Middle frontal gyrus (tissue), 1 donor: ENCODE data around the gene BMPR1B.

Source experiments
- DNase-seq: peaks from one replicate; pipeline ENCODE4 v3.0.0-alpha.2; 2015; ENCODE audit warnings: low spot score; ENCODE audit errors: extremely low spot score

Gene BMPR1B

DNA sequence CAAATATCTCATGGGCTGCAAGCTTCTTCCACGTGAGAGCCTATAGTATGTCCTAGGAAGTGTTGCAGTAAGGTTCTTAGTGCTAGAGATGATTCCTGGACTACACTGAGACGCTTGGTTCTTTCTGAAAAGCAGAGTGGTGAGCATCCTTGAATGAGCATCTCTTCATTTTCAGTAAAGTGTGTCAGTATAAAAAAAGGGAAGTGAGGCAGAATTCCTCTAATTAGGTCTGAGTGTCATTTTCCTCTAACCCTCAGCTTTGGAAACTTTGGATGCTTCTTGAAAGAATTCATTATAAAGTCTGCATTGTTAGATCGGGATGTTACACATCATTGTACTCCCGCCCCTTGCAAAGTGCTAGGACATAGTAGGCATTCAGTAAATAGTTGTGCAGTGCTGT is 5.2 kb downstream of the BMPR1B start:
- DNase-seq, result no peak

DNA sequence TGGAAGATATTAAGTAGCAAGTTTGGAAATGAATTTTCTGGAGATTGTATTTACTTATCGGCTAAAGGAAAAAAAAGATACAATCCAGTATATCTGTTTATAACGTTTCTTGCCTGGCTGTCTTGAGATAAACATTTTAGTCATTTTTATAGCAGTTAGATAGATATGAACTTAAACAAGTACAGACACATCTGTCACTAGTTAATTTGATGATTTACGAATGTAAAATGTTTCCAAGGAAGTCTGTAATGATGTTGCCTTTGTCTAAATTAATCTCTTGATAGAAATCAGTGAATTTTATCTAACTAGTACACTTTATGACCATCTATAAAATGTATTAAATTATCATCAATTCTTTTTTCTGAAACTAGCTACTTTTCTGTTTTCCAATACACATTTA is 5.7 kb downstream of the BMPR1B start:
- DNase-seq, result no peak

DNA sequence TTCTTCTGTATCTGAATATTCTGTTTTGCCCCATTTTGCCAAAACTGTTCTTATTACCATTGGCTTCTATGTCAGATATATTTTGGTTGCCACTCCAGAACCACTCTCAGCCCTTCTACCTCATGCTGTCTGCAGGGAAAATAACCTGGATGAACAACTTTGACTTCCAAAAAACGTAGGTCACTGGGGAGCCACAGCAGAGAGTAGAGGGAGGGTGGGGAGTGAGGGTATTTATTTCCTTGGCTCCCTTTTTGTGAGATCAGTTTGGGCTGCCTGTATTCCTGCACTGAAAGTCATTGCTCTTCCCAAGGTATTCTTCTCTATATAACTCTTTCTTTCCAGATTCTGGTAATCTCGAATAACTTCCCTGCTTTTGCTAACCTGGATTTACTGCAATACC is 6.3 kb downstream of the BMPR1B start:
- DNase-seq, result no peak

DNA sequence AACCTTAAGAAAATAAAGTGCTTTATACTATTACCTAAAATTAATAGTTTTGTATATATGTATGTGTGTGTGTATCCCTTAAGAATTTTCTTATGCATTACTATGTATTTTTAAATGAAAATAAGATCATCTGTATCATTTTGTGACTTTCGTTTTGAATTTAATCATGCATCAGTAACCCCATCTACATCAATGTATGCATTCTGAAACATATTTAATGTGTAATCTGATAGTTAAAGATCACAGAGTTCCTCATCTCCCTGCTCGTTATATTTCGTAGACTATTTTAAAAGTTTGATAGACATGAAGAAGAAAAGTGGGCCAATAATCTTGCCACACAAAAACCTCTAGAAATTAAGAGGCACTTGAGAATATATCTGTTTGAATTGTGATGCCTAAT is 7.4 kb downstream of the BMPR1B start:
- no peak for DNase-seq

DNA sequence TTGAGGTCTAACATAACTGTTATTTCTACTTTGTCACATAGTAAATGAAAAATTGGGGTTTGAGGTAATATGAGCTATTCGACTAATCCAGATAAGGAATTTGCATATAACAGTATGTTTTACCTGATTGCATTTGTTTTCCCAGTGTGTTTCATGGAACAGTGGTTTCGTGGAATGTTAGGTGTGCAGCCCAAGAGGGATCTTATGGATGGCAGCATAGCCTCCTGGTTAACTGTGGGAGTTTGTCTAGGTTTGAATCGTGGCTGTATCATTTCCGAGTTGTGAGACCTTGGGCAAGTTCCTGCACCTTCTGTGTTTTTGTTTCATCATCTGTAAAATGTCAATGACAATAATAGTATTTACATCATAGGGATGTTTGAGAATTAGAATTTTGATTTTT is 7.9 kb downstream of the BMPR1B start:
- no peak for DNase-seq

DNA sequence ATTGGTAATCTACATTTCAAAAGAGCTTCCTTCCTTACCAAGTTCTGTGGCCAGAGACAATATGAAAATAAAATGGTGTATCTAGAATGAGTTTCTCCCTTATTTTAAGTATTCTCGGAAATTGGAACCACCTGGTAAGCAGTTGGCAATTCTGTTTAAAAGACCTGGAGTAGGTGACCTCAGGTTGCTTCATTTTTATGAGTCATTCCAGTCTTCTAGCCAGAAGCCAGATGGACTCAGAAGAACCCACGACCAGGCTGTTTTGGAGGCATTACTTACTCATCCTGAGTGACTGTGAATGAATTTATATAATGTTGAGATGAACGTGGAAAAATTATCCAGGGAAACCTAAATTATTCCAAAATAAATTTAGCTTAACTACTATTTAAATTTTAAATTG is 9.1 kb downstream of the BMPR1B start:
- no peak for DNase-seq

DNA sequence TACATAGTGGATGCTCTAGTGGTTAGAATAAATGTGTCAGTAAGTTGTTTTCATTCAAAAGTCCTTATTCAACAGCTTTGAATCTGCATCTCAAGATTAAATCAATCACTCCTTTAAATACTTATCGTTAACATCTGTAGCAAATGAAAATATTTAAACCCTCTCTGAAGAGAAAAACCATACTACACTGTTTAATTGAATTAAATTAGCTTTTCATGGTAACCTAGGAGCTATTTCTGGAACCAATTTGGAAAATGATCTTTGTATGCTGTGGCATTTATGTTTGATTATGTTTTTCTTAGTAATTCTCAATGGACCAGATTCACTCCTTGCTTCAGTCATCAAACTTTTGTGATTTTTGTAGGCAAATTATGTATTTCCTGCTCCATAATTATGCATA is 9.7 kb downstream of the BMPR1B start:
- no peak for DNase-seq

DNA sequence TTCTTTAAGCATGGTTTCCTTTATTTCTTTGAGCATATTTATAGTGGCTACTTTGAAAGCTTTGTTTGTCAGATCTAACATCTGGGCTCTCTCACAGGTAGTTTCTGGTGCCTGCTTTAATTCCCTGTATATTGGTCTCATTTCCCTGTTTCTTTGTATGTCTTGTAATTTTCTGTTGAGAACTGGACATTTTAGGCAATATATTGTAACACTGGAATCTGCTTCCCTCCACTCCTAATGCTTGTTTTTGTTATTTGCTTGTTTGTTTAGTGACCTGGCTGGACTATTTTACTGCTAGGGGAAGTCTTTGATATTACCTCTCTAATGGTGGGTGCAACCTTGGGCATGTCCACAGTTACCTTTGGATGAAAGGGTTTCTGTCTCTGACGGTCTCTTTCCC is 25.0 kb downstream of the BMPR1B start:
- no peak for DNase-seq

DNA sequence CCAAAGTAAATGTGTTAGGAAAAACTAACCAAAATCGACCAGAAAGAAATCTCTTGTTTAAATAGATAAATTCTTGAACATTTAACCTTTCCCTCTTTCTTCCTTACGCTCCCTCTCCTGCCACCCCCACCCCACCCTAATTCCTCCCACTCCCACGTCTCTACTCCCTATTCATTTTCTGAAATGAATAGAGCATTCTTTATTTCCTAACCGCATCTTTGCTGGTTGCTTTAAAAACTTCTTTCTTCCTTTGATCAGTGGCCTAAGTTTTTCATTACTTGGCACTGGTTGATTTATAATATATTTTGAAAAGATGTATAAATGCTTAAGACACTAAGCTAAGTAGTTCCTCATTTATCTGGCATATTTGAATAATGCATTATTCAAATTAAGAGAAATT is 33.9 kb downstream of the BMPR1B start:
- DNase-seq, result no peak

DNA sequence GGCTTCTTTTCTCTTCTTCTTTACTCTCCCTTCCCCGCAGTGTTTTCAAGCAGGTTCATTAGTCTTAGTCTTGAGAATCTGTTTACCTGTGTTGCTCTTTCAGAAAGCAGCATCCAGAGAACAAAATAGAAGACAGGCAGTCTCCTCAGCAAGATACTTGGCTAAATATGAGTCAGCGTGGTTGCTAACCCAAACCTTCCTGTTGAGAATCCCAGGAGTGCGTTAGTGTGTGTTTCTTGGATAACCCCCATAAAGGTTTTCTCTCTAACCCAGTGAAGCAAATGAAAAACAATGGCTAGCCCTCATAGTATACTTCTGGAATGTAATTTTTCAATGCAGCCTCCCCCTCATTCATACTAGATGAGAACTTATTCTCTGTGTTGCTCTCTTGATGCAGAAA is 41.1 kb downstream of the BMPR1B start:
- DNase-seq, result no peak

DNA sequence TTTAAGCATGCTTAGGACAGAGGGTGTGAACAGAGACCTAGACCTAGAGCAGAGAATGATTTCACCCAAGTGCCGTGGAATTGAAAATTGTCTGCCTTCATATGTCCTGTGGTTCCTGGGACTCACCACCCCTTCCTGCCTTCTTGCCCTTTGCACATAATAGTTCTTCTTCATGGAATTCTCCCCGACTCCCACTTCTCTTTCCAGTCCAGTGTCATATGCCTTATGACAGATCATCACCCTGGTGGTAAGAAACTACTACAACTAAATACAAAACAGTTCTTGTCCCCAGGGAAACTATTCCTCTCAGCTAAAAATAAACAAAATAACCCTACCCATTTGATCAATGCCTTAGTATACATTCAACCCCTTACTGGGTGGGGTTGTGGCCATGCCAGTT is 43.3 kb downstream of the BMPR1B start:
- no peak for DNase-seq

DNA sequence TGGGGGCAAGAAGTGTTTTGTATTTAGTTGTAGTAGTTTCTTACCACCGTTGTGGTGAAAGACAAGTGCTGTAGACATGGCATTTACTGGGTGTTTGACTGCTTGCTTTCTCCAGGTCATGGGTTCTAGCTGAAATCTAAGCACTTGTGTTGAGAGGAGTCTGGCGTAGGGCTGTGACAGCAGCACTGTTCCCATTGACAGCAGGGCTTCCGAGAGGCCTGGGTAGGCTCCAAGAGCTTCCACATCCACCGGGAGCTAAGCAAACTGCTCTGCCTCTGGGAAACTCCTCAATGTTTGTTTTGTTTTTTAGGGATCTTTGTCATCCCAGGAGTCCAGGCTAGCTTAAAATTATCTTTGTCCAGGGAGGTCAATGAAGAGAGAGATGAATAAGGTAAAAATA is 44.3 kb downstream of the BMPR1B start:
- no peak for DNase-seq

DNA sequence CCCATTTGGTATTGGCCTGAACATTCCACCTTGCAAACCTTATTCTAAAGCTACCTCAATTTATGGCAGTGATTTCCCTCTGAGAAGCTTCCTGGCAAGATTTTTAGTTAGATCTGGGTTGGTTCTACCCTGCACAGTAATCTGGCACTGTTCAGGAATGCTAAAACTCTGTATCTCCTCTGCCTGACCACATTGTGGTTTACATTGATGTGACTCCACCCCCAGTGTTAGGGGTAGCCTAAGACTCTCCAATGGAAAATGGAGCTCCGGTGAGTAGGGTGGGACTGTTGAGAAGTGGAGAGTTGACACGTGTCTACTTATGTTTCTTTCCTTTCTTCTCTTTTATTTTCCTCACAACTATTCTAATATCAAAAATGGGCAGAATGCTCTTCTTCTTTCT is 45.4 kb downstream of the BMPR1B start:
- no peak for DNase-seq

DNA sequence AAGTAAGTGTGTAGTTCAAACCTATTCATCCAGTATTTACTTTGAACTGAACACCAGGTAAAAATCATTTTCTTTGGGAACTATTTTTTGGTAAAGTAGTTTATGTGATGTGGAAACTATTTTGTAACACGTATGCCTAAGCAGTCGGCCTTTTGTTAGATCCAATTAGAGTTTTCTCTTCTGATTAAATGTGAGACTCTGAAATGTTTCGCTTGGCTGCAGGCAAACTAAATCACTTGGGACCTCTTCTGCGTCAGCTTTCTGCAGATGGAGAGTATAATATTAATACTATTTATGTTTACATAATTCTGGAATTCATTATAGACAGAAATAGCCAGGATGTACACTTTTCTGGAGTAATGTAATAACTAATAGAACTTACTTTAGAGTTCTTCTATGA is 46.9 kb downstream of the BMPR1B start:
- no peak for DNase-seq

DNA sequence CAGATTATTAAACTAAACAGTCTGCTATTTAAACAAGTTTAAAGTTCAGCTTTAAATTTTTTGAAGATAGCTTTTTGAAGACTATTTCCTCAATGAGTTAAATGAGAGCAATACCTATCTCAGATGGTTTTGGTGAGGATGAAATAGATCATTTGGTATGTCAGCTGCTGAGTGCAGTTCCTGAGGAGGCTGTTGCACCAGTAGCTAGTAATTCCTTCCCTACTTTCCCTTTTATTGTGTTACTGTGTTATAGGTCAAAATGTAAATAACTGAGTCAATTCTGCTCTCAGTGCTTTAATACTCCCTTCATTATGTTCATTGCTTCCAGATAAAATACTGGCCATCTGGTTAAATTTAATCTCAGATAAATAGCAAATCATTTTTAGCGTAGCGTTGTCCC is 48.6 kb downstream of the BMPR1B start:
- DNase-seq, result no peak

DNA sequence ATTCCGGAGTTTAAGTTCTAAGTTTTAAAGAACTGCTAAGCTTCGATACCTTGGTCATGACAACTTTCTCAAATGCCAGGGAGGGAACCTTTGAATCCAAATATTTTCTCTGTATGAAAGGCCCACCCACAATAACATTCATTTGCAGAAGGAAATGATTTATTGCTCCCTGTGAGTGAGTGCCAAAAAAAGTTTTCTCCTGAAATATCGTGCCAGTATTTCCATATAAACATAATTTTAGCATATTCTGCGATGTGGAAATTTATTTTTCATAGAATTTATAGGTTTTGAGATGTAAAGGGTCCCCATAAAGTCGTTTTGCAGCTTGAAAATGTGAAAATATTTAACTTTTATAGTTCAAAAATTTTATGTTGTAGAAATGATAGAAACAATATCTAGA is 53.9 kb downstream of the BMPR1B start:
- DNase-seq, result no peak

DNA sequence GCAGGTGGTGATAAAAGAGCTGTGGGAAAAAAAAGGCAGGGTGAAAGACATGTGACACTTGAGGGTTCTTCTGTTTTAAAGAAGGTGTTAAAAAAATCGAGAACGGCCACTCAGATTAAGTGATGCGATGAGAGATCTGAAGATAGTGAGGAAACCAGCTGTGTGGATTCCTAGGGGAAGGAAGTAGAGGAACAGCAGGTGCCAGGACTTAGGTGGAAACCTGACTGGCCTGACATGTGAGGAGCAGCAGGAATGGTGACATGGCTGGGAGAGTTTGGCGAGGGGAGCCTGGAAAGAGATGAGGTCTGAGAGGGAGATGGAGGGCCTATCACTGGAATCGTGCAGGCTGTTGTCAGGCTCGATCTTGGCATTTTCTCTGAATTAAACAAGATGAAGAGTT is 55.5 kb downstream of the BMPR1B start:
- DNase-seq, result no peak

DNA sequence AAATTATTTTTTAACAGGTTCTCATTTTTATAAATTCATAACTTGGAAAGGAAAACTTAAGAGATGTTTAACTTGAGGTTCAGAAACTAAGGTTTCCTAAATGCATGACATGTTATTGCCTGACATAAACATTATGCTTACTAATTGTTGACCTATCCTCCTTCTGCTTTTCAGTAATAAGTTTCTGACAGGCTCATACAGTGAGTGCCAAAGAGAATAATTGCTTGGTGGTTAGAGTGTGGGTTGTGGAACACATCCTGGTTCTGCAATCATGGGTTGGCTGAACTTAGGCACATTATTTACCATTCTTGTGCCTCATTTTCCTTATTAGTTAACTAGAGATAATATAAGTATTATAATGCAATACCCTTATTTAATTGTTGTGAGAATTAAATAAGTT is 56.5 kb downstream of the BMPR1B start:
- DNase-seq, result no peak

DNA sequence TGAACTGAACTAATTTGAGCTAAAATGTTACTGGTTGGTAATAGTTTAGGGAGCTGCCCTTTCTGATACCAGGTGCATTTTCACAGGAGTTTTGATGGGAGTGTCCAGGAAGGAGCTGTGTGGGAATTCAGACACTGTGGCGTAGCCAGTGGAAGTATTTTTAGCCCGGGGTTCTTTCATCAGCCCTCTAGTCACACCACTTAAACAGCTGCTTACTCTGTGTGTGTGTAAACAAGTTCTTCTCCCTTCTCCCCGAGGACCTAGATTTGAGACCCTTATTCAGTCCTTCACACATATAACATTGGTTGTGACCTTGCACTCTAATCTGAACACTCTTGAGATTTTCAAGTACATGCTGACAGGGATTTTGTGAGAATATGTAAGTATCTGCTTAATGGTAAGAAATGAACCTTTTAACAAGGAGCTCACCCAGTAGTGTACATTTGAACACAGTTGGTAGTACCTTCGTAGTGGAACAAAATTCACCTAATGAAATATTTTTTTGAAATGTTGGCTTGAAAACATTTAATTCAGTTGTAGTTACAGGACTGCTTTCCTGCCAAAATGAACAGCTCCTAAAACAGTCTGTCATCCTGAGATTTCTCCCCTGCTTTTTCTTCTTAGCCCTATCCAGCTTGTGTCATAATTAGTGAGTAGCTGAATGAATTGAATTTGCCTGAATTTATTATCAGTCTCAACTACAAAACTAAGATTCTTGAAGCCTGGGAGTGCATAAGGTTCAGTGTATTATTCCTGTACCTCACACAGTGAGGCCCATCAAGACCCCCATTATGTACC is 61.8 kb downstream of the BMPR1B start:
- no peak for DNase-seq

DNA sequence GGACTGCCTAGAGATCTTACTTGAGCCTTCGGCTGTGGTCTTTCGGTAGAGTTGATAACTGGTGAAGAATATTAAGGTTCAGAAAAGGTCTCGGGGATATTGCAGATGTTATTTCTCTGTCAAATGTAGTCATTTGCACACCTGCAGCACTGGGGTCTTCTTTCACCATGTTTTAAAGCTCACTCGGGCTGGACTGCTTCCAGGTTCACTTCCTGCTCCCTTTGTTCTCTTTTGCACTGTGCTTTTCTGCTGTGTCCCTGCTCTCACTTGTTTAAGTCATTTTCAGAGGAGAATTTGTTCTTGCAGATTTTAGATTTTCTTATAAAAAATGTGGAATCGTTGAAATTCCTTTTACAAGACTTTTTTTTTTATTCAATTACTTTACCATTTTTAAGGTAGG is 68.5 kb downstream of the BMPR1B start:
- DNase-seq, result no peak

DNA sequence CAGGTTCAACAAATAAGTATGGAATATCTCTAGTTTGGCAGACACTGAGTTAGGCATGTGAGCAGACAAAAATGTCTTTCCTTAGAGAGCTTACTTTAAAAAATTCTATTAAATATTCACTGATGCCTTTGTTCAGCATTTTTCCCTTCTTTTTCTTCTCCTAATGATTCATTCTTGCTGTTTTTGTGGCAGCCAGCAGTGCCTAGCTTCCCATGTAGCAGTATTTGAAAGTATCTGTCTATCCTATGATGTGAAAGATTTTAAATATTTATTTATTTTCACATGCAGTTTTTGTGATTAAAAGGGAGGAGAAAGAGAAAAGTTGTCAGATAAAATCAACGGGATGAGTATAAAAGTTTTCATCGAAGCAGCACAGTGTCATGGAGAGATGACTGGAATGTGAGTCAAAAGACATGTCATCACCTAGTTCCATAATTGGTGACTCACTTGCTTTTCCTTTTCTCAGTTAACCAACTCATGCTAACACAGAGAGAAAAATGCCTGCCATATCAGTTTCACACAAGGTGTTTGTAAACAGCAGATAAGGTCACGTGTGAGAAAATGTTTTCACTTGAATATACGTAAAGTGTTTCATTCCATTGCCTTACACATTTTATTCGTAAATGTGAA is 69.8 kb downstream of the BMPR1B start:
- DNase-seq, result no peak

DNA sequence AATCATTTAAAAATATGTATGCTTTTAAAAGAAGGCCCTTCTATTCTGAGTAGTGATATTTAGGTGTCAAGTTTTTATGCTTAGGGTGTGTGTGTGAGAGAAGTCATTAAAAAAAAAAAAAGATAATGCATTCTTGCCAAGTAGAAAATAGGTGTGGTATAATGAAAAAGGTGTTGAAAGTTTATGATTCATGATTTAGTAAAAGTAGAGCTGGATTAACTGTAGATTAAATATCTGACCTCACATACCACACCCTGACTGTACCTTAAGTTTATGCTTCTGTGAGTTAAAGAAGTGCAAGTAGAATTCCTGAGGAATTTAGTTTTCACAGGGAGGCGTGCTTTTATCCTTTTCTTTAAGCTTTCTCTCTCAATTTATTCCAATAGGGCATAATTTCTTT is 71.1 kb downstream of the BMPR1B start:
- no peak for DNase-seq

DNA sequence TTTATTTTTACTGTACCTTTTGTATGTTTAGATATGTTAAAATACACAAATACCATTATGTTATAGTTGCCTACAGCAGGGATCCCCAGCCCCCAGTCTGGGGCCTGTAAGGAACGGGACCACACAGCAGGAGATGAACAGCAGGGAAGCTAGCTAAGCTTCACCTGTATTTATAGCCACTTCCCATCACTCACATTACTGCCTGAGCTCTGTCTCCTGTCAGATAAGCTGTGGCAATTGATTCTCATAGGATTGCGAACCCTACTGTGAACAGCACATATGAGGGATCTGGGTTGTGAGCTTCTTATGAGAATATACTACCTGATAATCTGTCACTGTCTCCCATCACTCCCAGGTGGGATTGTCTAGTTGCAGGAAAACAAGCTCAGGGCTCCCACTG is 73.9 kb downstream of the BMPR1B start:
- no peak for DNase-seq
